Natural killer cell treated with Interleukin-12 subunit alpha and Interleukin-12 subunit beta and Interleukin-15 and Interleukin-18, amount 100 ng/mL, for 72 hours (primary cell): ENCODE measurements around the gene SEPTIN10. TPM values are rescaled to one million over a fixed set of nuclear protein-coding genes. Genes with fewer than 3 reads are reported as not detected.

ENCODE experiments used
- ATAC-seq, 2 donors: fragments of 150-1000 bp; cut with Tn5 transposase in 1 of 2; sonication (Bioruptor Pico), chemical (Tn5 transposase) in 1 of 2; 2 replicates each; pipeline ENCODE4 v1.10.0; 2021
- DNase-seq: peaks from one replicate; pipeline ENCODE4 v3.0.0; 2022; ENCODE audit warnings: low spot score
- H3K27ac Mint-ChIP-seq, 2 donors: 1 replicate in 1 of 2; 2 replicates in 1 of 2; pipeline ENCODE4 v1.8.0; 2022; ENCODE audit warnings: mixed read lengths in 2 of 2, mild to moderate bottlenecking in 1 of 2, moderate library complexity in 1 of 2
- H3K27me3 Mint-ChIP-seq, 2 donors: 1 replicate in 1 of 2; 2 replicates in 1 of 2; pipeline ENCODE4 v1.8.0; 2022; ENCODE audit warnings: mixed read lengths in 2 of 2
- H3K36me3 Mint-ChIP-seq: one replicate; pipeline ENCODE4 v1.8.0; 2022; ENCODE audit warnings: mixed read lengths
- H3K4me1 Mint-ChIP-seq, 2 donors: 1 replicate in 1 of 2; 2 replicates in 1 of 2; pipeline ENCODE4 v1.8.0; 2022; ENCODE audit warnings: low read depth in 2 of 2, mixed read lengths in 2 of 2, mild to moderate bottlenecking in 1 of 2
- H3K4me3 Mint-ChIP-seq: one replicate; pipeline ENCODE4 v1.8.0; 2022; ENCODE audit warnings: mixed read lengths
- H3K9me3 Mint-ChIP-seq: 2 replicates; pipeline ENCODE4 v1.8.0; 2022; ENCODE audit warnings: mixed read lengths
- total RNA-seq, 2 donors: library from RNA; stranded (reverse); gene quantifications; one replicate each; pipeline ENCODE4 v1.2.3, GENCODE V29; 2022

Gene SEPTIN10
- total RNA-seq, 2 donors from 2014 or later, result 0.64 to 1.9 TPM

DNA sequence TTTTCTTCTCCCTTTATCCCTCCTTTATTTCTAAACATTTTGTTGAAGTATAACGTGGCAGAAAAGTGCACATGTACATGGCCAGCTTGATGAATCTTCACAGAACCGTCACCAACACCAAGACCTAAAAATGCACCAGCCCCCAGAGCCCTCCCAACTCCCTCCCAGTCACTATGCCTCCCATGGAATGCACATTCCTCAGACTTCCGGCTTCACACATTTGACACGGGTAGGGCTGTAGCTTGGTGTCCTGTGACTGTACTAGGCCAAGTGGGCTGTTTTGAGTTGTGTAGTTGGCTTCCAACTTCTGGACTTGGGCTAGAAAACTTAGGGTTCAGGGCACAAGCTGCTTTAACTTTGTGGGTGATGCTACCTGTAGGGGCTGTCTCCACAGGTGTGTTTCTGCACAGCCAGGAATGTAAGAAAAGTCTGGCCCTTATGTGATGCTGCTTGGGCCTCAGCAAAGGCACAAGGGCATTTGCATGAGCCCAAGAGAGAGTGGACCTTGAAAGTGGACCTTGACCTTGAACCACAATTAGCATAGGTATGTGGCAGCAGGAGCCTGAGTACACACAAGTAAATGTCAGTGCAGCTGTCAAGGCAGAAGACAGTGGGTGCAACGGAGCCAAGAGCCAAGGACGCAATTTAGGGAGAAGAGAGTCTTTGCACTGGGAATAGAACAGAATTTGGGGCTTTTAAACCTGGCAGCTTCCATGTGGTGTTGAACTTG lies 78.4 kb downstream of the SEPTIN10 start:
- Mint-ChIP-seq H3K36me3 (no peaks in the 10 kb centered on the region), H3K4me1 (no peaks in the 10 kb centered on the region), H3K27me3 (peaks cover 15 to 18% of the 10 kb centered on the region in 2 donors), H3K9me3 (no peaks in the 10 kb centered on the region), H3K27ac (no peak overlapping the region), H3K4me3 (no peak overlapping the region)
- DNase-seq (no peak), ATAC-seq (no peak)

DNA sequence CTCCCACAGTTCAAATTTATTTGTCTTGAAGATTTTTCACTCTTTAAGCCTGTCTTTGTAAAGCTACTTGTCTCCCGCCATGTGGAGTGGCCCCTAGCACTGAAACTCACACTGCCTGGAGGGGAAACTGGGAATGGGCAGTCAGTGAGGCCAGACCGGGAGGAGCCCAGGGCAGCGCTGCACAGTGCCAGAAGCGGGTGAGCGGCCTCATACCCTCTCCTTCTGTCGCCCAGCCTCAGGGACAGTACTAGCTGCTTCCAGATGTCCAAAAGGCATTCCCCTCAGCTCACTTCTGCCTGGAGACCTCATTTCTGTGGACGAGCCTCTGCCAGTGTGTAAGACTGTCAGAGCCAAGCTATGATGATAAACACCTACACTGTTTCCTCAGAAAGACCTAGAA lies 79.9 kb downstream of the SEPTIN10 start:
- DNase-seq, result no peak
- Mint-ChIP-seq H3K27ac (no peak overlapping the region), H3K4me3 (no peak overlapping the region), H3K27me3 (peaks cover 13 to 18% of the 10 kb centered on the region in 2 donors), H3K36me3 (no peaks in the 10 kb centered on the region), H3K4me1 (no peaks in the 10 kb centered on the region), H3K9me3 (no peaks in the 10 kb centered on the region)
- ATAC-seq, result peak in 1 of 2 donors; percentile 30

DNA sequence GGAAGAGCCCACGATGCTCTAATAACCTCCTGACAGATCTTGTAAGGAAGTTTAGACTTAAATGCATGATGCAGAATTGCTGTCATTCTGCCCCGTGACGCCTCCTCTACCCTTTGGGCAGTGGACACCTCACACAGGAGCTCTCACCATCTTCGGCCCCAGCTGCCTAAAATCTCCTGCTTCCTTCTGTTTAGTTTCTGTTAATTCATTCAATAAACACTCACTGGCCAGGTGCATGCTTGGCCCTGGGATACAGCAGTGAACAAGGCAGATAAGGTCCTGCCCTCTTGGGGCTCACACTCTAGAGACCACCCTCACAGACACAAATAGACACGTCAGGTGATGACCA lies 81.1 kb downstream of the SEPTIN10 start:
- no peak for ATAC-seq
- Mint-ChIP-seq H3K27me3 (peaks cover 10 to 25% of the 10 kb centered on the region in 2 donors), H3K4me1 (no peaks in the 10 kb centered on the region), H3K4me3 (no peak overlapping the region), H3K9me3 (no peaks in the 10 kb centered on the region), H3K36me3 (no peaks in the 10 kb centered on the region), H3K27ac (no peak overlapping the region)
- DNase-seq, result no peak

DNA sequence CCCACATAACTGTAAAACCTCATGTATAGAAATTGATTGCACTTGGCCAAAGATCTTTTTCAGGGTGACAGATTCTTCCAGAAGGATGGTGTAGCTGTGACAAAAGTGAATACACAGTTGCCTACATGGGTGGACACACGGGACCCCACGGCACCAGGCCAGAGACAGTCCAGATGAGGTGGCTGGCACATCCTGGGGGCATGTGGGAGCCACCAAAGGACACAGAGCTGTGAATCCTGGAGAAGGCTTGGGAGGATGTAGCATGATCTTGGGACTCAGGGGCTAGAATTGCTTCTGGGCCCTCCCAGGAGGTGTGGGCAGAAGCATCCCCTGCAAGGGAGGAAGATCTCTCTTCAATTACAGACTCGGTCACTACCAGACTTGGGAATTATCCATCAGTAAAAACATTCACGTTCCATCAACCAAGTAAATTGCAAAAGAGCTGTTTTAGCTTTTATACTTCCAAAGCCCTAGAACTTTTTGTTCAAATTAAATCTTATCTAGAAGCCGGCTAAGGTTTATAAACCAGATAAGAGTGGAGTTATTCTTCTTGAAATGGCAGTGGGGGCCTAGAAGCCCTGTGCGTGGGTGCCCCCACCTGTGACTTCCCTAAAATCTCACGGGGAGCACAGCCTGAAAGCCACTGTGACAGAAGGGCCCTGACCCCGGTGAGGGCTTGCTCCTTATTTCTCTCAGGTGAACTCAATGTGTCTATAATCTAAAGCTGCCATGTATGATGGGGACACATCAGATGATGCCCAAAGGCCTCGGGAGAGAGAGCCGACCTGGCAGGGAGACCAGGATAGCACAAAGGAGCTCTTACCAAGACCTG lies 81.7 kb downstream of the SEPTIN10 start:
- ATAC-seq, result no peak
- Mint-ChIP-seq H3K4me3 (no peak overlapping the region), H3K9me3 (no peaks in the 10 kb centered on the region), H3K36me3 (no peaks in the 10 kb centered on the region), H3K4me1 (no peaks in the 10 kb centered on the region), H3K27me3 (peaks cover 13 to 31% of the 10 kb centered on the region in 2 donors), H3K27ac (no peak overlapping the region)
- DNase-seq, result no peak

DNA sequence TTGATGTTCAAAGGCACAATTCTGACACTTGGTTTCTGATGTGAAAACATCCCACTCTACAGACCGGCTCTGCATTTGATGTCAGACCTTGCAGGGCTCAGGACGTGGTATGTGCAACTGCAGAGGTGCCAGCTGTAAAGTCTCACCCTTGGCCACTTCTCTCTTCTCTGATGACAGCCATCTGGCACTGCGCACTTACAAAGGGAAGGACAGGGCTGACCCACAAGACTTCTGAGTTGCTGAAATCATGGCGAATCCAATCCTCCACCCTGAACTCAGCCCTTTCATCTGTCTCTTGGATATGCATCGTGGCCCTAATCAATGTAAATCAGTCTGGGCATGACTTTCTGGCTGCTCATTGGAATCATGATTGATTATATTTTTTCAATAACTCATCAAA lies 82.5 kb downstream of the SEPTIN10 start:
- H3K4me1 Mint-ChIP-seq, result no peaks in the 10 kb centered on the region
- H3K9me3 Mint-ChIP-seq, result no peaks in the 10 kb centered on the region
- DNase-seq (no peak), ATAC-seq (no peak)
- no peak overlapping the region for H3K4me3 Mint-ChIP-seq
- peaks cover 8 to 26% of the 10 kb centered on the region in 2 donors for H3K27me3 Mint-ChIP-seq
- H3K27ac Mint-ChIP-seq, result no peak overlapping the region
- no peaks in the 10 kb centered on the region for H3K36me3 Mint-ChIP-seq

DNA sequence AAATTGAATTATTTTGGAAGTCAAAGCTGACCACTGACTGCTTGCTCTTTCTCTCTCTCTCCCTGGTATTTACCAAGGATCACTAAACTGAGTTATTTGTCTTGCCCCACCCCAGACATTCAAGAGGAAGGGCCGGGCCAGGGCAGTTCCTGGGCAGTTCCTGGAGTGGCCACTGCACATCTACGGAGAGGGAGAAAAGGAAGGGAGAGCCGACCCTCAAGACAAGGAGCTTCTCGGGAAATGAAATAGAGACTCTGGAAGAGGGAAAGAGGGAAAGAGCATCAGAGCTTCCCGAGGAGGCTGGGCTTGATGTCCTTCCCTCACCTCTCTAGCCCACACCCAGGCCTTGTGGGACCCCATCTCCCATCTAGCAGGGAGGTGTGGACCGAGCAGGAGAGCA lies 83.1 kb downstream of the SEPTIN10 start:
- Mint-ChIP-seq H3K27me3 (peaks cover 8 to 26% of the 10 kb centered on the region in 2 donors), H3K4me3 (no peak overlapping the region), H3K27ac (no peak overlapping the region), H3K9me3 (no peaks in the 10 kb centered on the region), H3K36me3 (no peaks in the 10 kb centered on the region), H3K4me1 (no peaks in the 10 kb centered on the region)
- ATAC-seq (no peak), DNase-seq (no peak)

DNA sequence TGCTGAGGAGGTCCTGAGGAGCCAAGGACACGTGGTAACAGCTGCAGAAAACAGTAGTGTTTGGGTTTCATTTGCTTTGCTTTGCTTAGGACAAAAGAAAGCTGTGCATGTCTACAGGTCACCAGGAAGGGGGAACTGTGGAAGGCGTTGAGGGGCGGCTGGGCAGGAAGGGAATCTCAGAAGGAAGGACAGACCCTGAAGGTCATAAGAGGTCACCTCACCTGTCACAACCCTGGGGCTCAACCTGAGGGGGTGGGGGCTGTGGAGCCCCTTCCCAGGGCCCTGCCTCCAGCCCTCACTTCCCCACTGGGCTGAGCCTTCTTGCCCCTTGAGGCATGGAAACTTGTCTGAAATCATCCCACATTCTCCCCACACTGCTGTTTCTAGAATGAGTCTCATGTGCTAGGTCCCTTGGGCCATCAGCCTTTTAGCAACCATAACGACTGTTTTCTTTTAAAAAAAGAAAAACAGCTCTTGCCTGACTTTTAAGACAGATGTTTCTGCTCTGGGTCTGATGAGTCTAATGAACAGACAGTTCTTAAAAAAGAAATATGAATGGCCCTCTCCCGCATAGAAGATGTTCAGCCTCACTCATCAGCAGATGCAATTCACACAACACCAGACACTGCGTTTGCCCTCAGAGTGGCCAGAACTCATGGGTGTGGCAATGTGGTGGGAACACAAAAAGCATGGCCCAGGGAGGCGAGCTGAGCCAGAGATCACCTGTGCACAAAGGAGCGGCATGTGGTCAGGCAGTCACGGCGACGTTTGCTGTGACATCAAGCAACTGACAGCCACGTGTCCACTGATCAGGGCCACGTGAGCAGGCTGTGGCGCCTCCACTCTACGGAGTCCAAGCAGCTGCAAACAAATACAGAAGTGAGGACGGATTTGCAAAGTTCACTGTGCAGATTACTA lies 84.0 kb downstream of the SEPTIN10 start:
- Mint-ChIP-seq H3K36me3 (no peaks in the 10 kb centered on the region), H3K27ac (no peak overlapping the region)
- no peak for ATAC-seq

GRCh38 chr2:109528811-109529501 lies 84.8 kb downstream of the SEPTIN10 start:
- no peak overlapping the region for H3K4me3 Mint-ChIP-seq
- H3K27ac Mint-ChIP-seq, result no peak overlapping the region
- DNase-seq (no peak), ATAC-seq (no peak)
- H3K9me3 Mint-ChIP-seq, result no peaks in the 10 kb centered on the region
- peaks cover 8 to 21% of the 10 kb centered on the region in 2 donors for H3K27me3 Mint-ChIP-seq
- H3K36me3 Mint-ChIP-seq, result no peaks in the 10 kb centered on the region
- H3K4me1 Mint-ChIP-seq, result no peaks in the 10 kb centered on the region

More for the DNA sequence above, 84.0 kb downstream of the SEPTIN10 start:
- no peak for DNase-seq
- Mint-ChIP-seq H3K9me3 (no peaks in the 10 kb centered on the region), H3K4me1 (no peaks in the 10 kb centered on the region), H3K4me3 (no peak overlapping the region), H3K27me3 (peaks cover 8 to 21% of the 10 kb centered on the region in 2 donors)

DNA sequence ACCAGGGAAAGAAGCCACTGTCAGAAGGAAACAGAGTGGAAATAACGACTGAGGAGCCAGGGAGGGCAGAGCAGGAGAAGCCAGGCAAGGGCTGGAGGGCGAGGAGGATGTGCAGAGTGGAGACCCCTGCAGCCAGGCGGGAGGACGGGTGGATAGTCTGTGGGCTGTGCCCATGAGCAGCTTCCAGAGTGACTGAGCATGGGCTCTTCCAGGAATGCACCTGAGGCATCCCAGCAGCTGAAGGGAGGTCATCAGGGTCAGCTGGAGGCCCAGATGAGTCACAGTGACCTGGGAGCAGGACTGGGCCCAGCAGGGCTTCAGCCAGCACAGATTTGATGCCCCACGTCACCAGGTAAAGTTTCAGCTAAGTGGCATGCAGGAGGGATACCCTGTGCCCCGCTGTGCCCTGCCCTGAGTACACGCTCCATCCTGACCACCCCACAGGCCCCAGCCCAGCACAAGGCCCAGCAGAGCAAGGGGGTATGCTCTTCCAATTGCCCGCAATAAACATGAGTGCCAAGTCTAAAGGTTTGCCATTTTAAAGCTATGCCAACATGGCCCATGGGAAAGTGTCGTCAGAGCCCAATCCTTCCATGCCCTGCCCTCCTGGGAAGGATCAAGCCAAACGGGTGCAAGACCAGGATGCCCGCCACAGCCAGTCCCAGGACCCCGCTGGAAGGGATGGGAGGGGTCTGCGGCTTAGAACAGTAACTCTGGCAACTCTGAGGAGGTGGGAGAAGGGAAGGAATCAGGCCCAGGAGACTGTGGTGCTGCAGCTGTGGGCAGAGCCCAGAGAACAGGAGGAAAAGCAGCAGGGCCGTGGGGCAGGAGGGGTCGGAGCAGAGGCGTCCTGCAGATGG lies 85.7 kb downstream of the SEPTIN10 start:
- no peak for DNase-seq
- no peak for ATAC-seq
- Mint-ChIP-seq H3K4me3 (no peak overlapping the region), H3K27me3 (peaks cover 8 to 21% of the 10 kb centered on the region in 2 donors), H3K9me3 (no peaks in the 10 kb centered on the region), H3K36me3 (no peaks in the 10 kb centered on the region), H3K4me1 (no peaks in the 10 kb centered on the region), H3K27ac (no peak overlapping the region)

DNA sequence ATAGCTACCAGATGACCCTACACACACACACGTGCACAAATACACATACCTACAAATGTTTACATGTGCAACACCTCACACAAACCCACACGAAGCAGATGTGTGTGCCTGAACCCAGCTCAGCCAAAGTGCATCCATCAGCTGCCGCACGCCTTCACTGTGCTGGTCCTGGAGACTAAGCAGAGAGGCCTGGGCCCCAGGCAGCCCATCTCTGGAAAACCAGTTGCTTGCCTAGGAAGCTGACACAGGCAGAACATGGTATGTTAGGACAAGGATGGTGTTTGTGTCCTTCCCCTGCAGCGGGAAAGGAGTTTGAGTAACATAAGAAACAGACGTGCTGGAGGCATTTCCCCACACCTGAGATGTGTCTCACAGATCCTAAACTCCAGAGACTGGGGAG lies 86.7 kb downstream of the SEPTIN10 start:
- H3K27me3 Mint-ChIP-seq, result peaks cover 8 to 21% of the 10 kb centered on the region in 2 donors
- no peaks in the 10 kb centered on the region for H3K9me3 Mint-ChIP-seq
- no peak for ATAC-seq
- H3K4me1 Mint-ChIP-seq, result no peaks in the 10 kb centered on the region
- H3K4me3 Mint-ChIP-seq, result no peak overlapping the region
- no peak overlapping the region for H3K27ac Mint-ChIP-seq
- no peak for DNase-seq
- H3K36me3 Mint-ChIP-seq, result no peaks in the 10 kb centered on the region

- Mint-ChIP-seq H3K4me3 (no peak overlapping the region), H3K27ac (no peak overlapping the region), H3K27me3 (peaks cover 6 to 21% of the 10 kb centered on the region in 2 donors), H3K4me1 (no peaks in the 10 kb centered on the region), H3K9me3 (no peaks in the 10 kb centered on the region), H3K36me3 (no peaks in the 10 kb centered on the region)
- DNase-seq (no peak), ATAC-seq (no peak)
Observed at GRCh38 chr2:109526442-109526970, 87.3 kb downstream of the SEPTIN10 start.

DNA sequence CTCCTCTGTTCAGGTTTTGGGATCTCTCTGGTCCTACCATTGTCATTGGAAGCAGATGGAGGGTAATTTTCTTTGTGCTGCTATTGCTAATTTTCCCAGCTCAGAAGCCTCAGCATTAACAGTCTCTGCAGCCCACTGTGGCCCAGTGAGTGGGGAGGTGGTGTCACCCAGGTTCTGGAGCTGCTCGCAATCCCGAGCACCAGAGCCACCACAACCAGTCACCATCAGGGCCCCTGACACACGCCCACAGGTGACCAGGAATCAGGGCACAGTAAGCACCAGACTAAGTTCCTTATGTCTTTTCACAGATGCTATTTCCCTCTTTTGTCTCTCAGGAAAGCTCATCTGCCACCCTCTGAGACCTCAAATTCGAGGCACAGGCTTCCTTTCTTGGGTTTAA lies 87.9 kb downstream of the SEPTIN10 start:
- H3K4me3 Mint-ChIP-seq, result no peak overlapping the region
- H3K36me3 Mint-ChIP-seq, result no peaks in the 10 kb centered on the region
- H3K27me3 Mint-ChIP-seq, result peaks cover 4 to 21% of the 10 kb centered on the region in 2 donors
- DNase-seq (no peak), ATAC-seq (no peak)
- no peaks in the 10 kb centered on the region for H3K4me1 Mint-ChIP-seq
- no peaks in the 10 kb centered on the region for H3K9me3 Mint-ChIP-seq
- H3K27ac Mint-ChIP-seq, result no peak overlapping the region
